Melanocyte of skin (primary cell): ENCODE results near the gene MAGOH. TPM values are rescaled to one million over a fixed set of nuclear protein-coding genes. Genes with fewer than 3 reads are reported as not detected.

Experiments used
- total RNA-seq, 2 donors: library from RNA; depleted of rRNA; stranded (reverse); fragments of >200 nt; gene quantifications; 2 replicates each; pipeline ENCODE4 v1.2.3, GENCODE V29; 2012

MAGOH gene
- 10 to 100 TPM; 14.1 to 26.6 TPM for total RNA-seq

DNA sequence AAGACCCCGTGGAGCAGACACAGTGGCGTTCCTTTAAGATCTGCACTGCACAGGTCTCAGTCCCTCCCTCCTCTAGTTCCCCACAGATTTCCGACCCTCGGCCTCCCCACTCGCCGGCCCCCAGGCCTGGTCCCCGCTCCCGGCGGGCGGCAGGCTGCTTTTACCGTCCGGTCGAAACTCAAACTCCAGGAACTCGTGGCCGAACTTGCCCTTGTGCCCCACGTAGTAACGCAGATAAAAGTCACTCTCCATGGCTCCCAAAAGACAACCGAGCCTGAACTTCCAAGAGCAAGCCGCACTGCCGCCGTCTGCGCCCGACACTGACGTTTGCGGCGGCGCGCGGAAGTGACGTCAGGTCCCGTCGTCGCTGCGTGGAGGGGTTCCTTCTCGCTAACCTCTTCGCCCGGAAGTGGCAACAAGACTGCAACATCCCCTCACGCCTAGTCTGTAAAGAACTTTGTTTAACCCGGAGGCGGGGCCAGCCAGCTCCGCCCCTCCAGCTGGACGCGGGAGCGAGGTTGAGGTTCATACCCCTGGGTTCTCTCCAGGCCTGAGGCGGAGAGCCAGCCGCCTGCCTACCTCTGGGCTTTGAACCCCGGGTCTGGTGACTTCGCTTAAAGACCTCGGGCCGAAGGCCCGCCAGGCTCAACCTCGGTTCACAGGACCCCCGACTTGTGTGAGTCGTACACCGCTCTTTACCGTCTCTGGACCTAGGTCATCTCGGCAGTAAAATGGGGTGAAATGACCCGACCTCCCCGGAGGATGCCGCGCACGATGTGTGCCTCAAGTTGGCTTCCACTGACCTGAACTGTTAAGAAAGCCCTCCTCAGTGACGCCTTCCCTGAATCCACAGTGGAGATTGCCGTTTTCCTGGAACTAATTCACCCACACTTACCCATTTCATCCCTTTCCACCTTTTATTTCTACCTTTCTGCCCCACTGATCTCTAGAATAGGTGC lies at the start of gene MAGOH:
Gene MAGOH, minus strand, starts transcription at position 322 of the 959 bp plus-strand sequence. Its CDS starts 70 bp downstream, at position 252.

DNA sequence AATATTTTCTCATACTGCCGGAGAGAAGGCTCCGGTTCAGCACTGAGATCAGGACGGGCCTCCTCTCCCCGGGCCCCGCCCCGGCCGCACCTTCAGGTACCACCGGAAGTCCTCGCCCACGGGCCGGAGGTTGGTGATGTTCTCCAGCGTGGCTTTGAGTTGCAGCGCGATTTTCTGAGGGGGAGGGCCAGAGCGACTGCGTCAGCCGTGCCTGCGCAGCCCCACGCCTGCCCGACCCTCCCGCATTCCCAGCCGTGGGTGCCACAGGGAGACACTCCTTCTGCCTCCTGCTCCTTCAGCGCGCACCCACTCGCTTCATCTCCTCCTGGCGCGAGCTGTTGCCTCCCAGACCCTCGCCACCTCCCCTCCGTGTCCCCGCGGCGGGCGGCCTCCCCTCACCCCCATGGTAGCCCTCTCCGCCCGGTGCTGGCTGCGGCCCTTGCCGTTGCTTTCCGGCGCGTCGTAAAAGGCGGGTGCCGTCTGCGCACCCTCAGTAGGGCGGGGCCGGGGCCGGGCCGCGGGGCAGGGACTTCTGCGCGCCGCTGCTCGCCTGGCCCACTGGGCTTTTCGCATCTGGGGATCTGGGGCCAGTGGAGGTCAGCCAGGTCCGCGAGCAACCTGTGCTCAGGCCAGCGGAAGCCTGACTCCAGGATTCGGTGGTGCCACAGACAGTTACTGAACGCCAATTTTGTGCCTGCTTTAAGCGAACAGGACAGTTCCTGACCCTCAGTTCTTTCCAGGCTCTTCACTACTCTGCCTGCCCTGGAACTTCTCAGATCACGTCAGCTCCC lies 18.0 kb downstream of the MAGOH start, which contains the start of gene CZIB:
Gene CZIB, minus strand, starts transcription at position 464 of the 791 bp plus-strand sequence. Its CDS starts 59 bp downstream, at position 405.

DNA sequence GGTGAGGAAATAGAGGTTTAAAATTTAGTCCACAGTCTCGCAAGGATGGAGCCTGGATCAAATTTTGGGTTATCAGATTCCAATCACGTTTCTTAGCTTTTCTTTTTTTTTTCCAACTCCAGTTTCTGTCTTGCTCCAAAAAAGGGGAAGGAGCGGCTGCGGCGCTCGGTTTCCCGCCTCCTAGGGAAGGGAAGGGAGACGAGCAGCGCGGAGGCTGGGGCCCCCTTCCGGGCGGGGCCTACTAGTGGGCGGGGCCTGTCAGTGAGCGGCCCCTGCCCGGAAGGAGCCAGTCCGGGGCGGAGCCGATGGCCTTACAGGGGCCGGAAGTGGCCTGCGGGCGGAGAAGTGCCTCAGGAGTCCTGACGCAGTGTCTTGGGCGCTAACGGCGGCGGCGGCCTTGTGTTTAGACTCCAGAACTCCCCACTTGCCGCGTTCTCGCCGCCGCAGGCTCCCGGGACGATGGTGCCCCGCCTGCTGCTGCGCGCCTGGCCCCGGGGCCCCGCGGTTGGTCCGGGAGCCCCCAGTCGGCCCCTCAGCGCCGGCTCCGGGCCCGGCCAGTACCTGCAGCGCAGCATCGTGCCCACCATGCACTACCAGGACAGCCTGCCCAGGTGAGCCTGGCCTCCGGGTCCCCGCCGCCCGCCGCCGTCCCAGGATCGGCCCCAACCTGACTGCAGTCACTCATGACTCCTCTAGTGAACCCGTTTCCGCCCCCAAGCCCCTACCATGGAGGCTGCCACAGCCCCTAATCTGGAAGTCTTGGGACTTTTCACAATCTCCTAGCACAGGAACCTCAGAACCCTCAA lies 41.6 kb downstream of the MAGOH start, which contains the start of gene CPT2:
Gene CPT2, plus strand, starts transcription at position 340 of the 806 bp plus-strand sequence. Its CDS starts 120 bp downstream, at position 460.

Other genes with a start within 250 kb of the MAGOH start
- gene PODN, start 176.3 kb downstream of the MAGOH start, total RNA-seq, result under 1 TPM in 1 of 2 donors, not detected in 1; 0.34 TPM
- not detected for gene SLC1A7, start 95.9 kb downstream of the MAGOH start, total RNA-seq
- 10 to 100 TPM; 30.6 to 31.7 TPM for gene CPT2, start 41.7 kb downstream of the MAGOH start, total RNA-seq
- 10 to 100 TPM; 34.1 to 35.3 TPM for gene CZIB, start 17.9 kb downstream of the MAGOH start, total RNA-seq
- 10 to 100 TPM; 32.3 to 96.2 TPM for gene LRP8, start 89.6 kb upstream of the MAGOH start, total RNA-seq
- not detected for gene DMRTB1, start 220.9 kb upstream of the MAGOH start, total RNA-seq